ENCODE measurements around the gene CACNA1C.

The CACNA1C gene

DNA sequence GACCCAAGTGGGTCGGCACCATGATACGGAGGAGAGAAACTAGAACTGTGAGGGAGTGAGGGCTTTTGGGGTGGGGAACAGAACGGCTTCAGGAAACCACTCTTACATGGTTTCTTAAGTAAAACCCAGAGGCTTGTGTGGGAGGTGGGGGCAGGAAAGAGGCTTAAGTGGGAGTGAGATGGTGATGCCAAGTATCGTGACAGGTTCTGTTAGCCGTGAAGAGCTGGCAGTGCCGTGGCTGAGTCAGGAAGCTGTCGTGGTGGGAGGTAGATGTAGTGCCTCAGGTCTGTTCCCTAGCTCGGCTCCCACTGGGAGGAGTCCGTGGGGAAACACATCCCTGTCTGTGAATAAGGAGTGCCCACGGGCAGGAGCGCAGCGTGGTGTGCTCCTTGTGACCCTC, 556.2 kb downstream of the CACNA1C start:
- DNase-seq (ENCODE audit: low spot score) = no peak
- TF ChIP-seq, protein P1, sequence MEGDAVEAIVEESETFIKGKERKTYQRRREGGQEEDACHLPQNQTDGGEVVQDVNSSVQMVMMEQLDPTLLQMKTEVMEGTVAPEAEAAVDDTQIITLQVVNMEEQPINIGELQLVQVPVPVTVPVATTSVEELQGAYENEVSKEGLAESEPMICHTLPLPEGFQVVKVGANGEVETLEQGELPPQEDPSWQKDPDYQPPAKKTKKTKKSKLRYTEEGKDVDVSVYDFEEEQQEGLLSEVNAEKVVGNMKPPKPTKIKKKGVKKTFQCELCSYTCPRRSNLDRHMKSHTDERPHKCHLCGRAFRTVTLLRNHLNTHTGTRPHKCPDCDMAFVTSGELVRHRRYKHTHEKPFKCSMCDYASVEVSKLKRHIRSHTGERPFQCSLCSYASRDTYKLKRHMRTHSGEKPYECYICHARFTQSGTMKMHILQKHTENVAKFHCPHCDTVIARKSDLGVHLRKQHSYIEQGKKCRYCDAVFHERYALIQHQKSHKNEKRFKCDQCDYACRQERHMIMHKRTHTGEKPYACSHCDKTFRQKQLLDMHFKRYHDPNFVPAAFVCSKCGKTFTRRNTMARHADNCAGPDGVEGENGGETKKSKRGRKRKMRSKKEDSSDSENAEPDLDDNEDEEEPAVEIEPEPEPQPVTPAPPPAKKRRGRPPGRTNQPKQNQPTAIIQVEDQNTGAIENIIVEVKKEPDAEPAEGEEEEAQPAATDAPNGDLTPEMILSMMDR (IDR thresholded peaks at IDR 0.05; ENCODE audit: borderline replicate concordance, control extremely low read depth, extremely low read depth, insufficient read depth, missing control alignments) = no peak
- in situ Hi-C loops (cut with MboI; ENCODE audit: low sequenced_read_pairs, unreplicated experiment) = no loop called here

DNA sequence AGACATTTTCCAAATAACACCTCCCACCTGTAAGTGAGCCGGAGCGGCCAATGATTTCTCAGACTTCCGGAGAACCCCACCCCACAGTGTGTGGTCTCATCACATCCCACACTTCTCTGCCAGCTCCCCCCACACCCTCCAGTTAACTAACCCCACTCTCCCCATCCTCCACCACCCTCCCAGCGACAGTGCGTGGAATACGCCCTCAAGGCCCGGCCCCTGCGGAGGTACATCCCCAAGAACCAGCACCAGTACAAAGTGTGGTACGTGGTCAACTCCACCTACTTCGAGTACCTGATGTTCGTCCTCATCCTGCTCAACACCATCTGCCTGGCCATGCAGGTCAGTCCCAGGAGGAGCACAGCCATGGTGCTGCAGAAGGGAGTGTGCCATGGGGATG, 557.6 kb downstream of the CACNA1C start:
- no peak for DNase-seq (ENCODE audit: low spot score)
- in situ Hi-C loops (cut with MboI; ENCODE audit: low sequenced_read_pairs, unreplicated experiment) = no loop called here
- TF ChIP-seq, protein P1 (IDR thresholded peaks at IDR 0.05; ENCODE audit: borderline replicate concordance, control extremely low read depth, extremely low read depth, insufficient read depth, missing control alignments) = no peak

DNA sequence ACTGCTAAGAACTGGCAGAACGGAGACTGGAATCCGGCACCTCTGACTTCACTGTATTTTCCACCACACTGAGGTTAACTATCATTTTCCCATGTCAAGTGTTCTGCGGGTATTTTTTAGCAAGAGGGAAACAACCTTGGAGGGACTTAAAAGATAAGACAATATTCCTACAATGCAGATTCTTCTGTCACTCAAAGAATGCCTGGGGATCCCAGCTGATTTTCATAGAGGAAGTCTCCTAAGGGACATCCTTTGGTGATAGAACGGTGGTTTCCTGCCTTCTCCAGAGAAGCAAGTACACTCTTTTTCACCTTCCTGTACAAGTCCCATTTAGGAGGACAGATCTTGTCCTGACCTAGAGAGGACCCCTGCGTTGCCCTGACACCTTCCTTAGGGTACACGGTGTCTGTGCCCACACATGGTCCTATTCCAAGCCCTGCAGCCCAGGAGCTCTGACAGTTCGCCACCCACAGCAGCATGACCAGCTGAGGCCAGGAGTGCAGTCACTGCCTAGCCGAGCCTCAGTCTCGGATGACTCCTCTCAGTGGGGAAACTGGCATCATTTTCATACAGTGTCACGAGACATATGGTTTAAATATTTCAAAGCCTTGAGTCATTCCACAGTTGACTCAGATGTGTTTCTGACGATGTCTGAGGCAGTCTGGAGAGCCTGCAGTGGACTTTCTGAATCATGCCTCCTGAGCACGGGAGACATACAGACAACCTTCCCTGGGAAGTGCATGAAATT, 560.7 kb downstream of the CACNA1C start:
- in situ Hi-C loops (cut with MboI; ENCODE audit: low sequenced_read_pairs, unreplicated experiment) = no loop called here
- TF ChIP-seq, protein P1 (IDR thresholded peaks at IDR 0.05; ENCODE audit: borderline replicate concordance, control extremely low read depth, extremely low read depth, insufficient read depth, missing control alignments) = no peak
- DNase-seq (ENCODE audit: low spot score) = no peak

DNA sequence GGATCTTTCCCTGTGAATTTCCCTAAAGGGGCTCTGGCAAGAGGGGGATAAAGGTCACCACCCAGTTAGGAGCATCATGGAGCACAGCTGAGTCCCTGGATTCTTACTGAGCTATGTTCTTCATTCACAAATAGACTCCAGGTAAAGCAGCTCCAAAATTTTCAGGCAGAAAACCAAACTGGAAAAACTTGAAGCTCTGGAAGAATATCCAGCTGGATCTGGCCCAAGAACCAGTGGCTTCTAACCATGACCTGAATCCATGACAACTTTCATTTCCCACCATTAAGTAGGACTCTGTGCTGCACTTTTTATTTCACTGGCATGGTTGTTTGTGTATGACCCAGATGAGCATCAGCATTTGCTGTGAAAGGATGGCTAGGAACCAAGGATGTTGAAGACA, 561.6 kb downstream of the CACNA1C start:
- TF ChIP-seq, protein P1 (IDR thresholded peaks at IDR 0.05; ENCODE audit: borderline replicate concordance, control extremely low read depth, extremely low read depth, insufficient read depth, missing control alignments) = no peak
- DNase-seq (ENCODE audit: low spot score) = no peak
- in situ Hi-C loops (cut with MboI; ENCODE audit: low sequenced_read_pairs, unreplicated experiment) = no loop called here

DNA sequence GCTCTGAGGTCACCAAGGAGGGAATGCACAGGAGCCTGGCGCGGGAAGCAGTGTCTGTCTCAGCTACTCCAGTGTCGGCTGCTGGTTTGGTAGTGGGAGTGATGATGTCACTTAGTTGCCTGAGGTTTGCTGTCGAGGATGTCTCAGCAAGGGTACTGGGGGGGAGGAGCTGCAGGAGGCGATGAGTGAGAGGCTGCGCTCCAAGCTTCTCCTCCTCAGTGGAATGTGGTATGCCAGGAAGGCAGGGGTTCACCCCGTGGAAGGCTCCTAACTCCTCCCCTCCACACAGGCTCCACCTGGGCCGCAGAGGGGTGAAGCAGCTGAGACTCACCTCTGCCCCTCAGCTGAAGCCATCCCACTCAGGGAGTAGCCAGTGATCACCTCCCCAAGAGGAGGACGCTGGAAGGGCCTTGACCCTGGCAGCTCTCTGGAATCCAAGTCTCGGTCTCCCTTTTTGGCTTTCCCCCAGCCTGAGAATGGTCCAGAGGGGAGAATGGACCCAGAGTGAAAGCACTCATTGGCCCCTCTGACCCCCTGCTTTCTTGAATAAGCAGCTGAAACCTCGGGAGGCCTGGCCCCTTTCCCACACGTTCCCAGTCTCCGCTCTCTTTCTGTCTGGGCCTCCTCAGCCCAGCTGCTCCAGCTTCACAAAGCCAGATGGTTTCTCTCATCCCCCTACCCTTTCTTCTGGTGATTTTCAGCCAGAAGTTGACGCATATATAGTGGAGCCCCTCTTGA, 563.0 kb downstream of the CACNA1C start:
- in situ Hi-C loops (cut with MboI; ENCODE audit: low sequenced_read_pairs, unreplicated experiment) = no loop called here
- TF ChIP-seq, protein P1 (IDR thresholded peaks at IDR 0.05; ENCODE audit: borderline replicate concordance, control extremely low read depth, extremely low read depth, insufficient read depth, missing control alignments) = no peak
- DNase-seq (ENCODE audit: low spot score) = no peak

DNA sequence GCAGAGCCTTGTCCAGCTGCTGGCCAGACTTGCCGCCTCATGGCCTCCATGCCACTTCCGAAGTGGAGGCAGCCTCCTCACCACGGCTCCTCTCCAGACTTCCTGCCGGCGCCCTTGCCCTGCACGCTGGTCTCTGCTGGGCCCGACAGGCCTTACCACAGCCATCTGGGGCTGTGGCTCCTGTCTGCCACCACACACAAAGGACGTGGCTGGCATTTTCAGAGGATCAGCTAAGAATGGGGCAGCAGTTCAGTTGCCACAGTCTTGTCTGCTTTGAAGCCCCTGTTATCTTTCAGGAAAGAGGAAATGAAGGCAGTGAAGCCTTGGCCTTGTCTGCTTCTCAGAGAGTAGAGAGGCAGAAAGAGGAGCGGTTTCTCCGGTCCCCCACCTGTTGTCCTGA, 564.0 kb downstream of the CACNA1C start:
- DNase-seq (ENCODE audit: low spot score) = no peak
- TF ChIP-seq, protein P1 (IDR thresholded peaks at IDR 0.05; ENCODE audit: borderline replicate concordance, control extremely low read depth, extremely low read depth, insufficient read depth, missing control alignments) = no peak
- in situ Hi-C loops (cut with MboI; ENCODE audit: low sequenced_read_pairs, unreplicated experiment) = no loop called here
